AML-193 (cell line): ENCODE results near the gene ADAMTS16.

Experiments
- DNase-seq, 2 experiments: peaks; one replicate each; lab custom pipeline; 2025; lab: John Stamatoyannopoulos, UW

The ADAMTS16 gene

DNA sequence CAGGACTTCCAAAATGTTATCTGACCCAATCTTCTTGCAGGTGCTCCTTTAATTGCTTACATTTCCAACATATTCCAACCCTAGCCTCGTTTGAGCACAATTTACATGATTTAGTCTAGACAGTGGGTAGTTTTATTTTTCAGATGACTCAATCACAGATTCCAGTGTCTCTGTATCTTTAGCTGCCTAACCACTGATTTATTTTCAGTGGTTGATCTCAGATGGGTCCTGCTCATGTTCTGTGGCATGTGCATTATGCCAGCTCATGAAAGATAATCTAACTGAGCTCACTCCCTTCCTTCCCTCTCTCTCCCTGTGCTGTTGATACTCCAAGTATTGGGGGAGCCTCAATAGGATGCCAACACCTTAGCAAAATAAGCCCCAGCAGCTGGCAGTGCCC is 176.2 kb downstream of the ADAMTS16 start:
- no peak for DNase-seq

DNA sequence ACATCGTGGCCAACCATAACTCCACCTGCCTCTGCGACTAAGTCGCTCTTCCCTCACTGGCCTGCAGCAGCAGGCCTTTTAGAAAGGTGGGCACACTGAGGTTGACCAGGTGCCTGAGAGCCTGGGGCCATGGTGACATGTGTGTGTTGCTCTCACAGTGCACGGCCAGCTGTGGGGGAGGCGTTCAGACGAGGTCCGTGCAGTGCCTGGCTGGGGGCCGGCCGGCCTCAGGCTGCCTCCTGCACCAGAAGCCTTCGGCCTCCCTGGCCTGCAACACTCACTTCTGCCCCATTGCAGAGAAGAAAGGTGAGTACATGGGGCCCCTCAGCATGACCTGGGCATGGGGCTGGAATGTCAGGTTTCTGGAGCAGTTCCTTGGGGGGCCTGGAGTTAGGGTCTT is 177.8 kb downstream of the ADAMTS16 start:
- no peak for DNase-seq

DNA sequence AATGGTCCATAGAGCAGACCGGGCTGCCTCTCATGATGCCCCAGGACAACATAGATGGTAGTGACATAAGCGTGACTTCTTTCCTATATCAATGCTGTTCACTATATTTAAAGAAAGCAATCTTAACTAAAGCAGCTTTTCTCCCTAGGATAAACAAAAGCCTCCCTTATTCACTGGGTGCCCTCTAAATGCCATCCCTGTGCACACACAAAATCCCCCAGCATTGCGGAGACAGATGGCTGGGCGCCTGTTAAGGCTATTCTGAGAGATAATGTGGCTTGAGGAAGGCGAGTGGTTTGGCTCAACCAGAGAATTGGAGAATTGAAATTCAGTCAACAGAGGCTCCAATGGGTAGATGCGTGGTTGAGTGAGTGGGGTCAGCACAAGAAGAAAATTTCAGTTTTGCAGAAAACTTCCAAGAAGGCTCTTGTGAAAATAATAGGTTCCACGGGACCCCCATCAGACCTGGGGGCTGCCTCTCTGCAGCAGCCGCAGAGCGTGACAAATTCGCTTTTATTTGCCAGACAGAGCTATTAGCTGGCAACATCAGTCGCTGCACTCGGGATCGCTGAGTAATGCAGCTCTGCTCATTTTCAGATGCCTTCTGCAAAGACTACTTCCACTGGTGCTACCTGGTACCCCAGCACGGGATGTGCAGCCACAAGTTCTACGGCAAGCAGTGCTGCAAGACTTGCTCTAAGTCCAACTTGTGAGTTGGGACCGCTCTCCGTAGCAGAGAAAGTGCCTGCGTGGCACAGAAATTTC is 178.5 kb downstream of the ADAMTS16 start:
- DNase-seq: no peak

DNA sequence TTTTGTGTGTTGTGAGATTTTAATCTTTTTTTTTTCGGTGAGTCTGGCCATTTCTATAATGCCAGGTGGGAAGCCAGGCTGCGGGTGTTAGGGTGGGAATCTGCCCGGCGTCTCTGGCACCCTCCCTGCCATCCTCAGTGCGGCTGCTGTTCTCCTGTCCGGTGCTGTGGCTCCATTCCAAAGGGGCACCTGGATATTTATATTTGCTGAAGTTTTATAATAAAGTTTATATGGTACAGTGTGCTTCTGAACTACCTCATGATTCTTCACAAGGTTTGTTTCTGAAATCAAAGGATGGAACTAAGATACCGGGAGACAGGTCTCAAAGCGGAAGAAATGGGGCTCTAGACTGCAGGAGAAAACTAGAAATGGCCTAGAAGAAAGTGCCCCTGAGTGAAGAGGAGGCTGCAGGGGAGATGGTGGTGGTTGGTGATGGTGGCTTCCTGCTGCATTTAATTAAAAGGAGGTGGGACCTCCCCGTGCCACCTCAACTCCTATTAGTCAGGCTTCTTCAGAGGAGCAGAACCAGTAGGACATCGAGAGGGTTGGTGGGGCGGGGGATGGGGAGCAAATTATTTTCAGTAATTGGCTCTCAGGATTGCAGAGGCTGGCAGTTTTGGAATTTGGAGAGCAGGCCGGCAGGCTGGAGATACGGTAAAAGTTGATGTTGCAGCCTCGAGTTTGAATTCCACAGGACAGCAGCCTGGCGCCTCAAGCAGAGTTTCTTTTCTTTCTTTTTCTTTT is 180.1 kb downstream of the ADAMTS16 start:
- DNase-seq: no peak

DNA sequence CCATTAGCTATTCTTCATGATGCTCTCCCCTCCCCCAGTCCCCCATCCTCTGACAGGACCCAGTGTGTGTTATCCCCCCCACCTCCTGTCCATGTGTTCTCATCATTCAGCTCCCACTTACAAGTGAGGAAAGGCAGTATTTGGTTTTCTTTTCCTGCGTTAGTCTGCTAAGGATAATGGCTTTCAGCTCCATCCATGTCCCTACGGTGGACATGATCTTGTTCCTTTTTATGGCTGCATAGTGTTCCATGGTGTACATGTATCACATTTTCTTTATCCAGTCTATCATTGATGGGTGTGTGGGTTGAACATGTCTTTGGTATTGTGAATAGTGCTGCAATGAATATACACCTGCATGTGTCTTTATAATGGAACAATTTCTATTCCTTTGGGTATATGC is 181.0 kb downstream of the ADAMTS16 start:
- DNase-seq: no peak

DNA sequence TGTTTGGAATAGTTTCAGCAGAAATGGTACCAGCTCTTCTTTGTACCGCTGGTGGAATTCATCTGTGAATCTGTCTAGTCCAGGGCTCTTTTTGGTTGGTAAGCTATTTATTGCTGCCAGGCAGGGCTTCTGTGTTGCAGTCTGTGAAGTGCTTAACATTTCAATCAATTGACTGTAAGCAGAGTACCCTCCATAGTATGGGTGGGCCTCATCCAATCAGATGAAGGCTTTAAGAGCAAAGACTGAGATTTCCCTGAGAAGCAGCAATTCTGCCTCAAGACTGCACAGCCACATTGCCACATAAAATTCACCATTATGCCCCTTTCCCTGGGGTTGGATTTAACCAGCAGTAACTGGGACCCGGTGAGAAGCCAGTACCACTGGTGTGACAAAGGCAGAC is 183.4 kb downstream of the ADAMTS16 start:
- no peak for DNase-seq

DNA sequence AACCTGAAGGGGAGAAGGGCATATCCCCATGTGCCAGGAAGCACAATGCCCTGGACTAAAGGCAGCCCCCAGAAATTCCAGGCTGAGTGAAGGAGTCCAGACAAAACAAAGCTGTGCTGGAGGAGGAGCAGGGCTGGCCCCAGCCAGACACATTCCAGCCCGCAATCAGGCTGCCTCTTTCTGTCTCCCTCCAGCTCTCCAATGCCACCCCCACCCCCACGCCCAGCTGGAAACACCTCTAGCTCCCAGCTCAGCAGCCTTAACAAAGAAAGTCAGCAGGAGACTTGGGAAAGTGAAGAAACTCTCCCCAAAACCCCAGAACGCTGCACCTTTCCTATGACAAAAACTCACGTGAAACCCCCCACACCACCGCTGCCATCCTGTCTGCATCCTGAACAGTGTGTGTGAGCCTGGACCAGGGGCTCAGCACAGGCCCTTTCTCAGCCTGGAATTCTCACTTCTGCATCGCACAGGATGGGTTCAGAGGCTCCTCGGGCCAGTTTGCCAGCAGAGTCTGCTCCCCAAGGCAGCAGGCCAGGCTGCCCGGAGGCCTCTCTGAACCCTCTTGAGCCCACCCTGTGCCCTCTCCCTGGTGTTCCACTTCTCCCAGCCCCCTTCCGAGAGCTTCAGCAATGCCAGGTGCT is 186.1 kb downstream of the ADAMTS16 start:
- DNase-seq: no peak

DNA sequence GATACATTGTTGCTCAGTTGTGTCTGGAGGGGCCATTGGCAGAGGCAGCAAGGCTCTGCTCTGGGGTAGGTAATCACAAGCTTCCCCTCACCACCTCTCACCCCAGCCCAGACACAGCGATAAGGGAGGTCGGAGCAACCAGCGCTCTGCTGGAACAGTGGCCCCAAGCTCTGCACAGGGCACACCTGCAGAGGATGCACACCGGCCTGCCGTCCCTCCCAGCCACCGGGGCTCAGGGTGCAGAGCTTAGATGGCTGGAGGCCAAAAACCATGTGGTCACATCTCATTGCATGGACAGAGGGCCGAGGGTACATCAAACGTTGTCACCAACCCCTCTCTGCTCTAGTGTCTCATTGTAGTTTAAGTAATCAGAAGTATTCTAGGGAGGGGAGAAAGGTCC is 187.0 kb downstream of the ADAMTS16 start:
- DNase-seq: no peak

DNA sequence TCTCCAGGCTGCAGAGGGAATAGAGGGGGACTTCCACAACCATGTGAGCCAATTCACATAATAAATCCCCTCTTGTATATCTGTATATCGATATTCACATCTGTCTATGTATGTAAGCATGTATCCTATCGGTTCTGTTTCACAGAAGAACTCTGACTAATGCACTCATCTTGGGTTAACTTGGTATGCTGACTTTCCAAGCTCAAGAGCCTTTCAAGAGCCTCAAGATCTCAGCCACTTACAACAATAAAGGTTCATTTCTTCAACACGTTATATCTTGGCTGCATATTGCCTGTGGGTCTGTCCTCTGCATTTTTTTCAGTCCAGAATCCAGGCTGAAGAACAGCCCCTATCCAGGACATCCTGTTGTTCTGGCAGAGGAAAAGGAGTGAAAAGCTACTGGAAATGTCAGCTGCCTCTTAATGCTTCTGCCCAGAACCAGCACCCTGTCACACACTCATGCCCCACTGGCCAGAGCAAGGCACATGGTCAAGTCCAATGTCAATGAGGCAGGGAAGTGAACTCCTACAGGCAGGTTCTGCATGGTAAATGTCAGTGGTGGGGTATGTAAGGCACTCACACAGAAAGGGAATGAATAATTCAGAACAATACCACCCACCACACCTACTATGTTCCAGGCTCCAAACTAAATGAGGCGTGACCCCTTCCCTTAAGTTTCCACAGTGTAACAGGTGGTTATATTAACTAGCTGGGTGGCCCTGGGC is 190.8 kb downstream of the ADAMTS16 start:
- no peak for DNase-seq

DNA sequence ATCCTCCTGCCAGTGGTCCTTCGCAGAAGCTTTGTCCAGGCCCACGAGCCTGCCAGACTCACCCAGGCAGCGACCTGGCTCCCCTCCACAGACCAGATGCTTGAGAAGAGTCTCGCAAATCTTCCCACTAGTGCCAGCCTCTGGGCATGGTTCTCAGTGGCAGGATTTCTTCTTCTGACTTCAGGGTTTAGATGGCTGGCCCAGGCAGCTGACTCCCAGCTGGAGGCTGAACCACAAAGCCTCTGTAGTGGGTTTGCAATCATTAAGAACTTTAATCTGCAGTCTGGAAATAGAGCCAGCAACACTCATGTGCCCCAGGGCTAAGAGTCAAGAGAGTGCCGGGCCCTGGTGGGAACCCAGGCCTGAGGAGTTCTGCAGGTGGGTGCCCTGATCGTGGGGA is 191.7 kb downstream of the ADAMTS16 start:
- DNase-seq: no peak

DNA sequence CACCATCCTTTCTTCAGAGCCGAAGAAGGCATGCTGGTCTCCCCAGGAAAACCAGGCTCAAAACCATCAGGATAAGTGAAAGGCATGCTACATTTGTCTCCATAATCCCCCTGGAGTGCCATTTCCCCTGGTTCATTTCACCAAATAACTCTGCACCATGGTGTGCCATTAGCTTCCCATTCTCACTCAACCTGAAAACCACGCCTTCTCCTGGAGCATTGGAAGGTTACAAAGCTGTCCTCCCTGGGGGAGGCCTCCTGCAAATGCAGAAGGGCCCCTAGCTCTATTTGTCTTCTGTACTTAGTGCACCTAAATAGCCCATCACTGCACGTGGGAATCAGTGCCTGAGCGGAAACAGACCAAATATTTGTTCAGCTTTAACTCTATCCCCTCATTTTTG is 192.2 kb downstream of the ADAMTS16 start:
- no peak for DNase-seq

DNA sequence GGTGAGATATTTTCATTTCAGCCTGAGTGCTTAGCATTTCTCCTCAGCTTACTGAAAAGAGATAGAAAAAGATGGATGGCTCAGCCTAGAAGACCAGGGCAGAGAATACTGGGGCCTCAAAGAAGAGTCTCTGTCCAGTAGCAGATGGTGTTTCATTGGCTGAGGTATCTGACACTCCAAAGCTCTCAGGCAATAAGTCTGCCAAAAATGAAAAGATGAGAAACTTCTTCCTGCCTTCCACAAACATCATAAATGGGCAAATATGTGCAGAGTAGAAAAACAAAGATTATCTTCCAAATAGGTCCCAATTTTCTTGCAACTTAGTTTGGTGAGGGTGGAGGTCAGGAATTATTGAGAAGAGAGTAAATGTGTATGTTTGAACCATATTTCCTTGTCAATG is 195.0 kb downstream of the ADAMTS16 start:
- no peak for DNase-seq

DNA sequence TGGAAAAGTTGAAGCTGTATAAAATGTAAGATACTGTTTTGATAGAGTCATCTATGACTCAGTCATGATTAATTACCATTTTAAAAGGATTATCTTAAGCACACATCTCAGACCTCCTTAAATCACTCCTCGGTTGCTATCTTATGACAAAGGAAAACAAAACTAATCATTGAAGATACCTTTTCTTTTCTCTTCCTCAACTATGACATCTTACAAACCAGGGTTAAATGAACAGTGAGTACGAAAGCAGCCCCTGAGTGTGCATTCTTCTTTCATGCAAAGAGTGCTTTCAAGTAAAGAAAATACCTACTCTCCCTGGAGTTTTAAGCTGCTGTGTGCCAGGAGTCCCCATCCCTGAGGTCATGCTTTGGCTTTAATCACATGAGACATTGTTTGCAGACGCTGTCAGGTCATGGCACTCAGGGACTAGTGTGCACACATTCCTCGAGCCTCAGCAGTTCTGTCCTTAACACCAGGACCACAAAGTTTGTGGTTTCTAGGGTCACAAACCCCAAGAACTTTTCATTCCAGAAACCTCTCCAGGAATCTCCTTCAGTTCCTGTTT is 195.7 kb downstream of the ADAMTS16 start:
- DNase-seq: no peak

DNA sequence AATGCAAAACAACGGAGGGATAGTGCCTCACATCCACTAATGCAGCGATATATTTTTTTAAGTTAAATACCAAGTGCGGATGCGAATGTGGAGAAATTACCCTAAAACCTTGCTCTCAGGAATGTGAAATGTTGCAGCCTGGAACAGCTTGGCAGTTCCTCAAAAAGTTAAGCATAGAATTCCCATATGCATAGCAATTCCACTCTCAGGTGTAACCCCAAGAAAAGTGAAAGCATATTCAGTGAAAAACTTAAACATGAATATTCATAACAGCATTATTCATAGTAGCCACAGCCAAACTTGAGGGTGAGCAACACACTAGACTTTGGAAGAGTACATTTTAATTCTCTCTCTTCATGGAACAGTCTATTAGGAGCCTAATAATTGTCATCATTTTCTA is 199.1 kb downstream of the ADAMTS16 start:
- DNase-seq: no peak

DNA sequence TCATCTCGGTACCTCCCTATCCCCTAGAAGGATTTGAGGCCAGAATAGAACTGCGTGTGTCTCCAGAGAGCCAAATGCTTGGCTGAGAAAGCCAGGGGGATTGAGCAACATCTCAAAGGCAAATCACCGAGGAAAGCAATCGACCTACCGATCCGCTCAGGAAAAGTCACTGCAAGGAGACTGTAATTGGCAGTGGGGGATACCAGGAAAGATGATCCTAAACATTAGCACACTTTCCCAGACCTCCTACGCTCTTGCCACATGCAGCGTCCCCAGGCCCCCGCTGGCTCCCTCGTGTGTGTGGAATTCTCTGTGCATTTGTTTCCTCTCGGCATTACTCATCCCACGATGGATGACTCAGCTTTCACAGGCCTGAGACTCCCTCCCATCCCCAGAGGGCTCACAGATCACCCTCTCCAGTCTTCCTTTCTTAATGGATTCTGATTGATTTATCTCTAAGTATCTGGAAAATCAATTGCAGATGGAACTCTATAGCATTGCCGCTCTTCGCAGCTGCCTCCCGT is 200.1 kb downstream of the ADAMTS16 start:
- DNase-seq: no peak

DNA sequence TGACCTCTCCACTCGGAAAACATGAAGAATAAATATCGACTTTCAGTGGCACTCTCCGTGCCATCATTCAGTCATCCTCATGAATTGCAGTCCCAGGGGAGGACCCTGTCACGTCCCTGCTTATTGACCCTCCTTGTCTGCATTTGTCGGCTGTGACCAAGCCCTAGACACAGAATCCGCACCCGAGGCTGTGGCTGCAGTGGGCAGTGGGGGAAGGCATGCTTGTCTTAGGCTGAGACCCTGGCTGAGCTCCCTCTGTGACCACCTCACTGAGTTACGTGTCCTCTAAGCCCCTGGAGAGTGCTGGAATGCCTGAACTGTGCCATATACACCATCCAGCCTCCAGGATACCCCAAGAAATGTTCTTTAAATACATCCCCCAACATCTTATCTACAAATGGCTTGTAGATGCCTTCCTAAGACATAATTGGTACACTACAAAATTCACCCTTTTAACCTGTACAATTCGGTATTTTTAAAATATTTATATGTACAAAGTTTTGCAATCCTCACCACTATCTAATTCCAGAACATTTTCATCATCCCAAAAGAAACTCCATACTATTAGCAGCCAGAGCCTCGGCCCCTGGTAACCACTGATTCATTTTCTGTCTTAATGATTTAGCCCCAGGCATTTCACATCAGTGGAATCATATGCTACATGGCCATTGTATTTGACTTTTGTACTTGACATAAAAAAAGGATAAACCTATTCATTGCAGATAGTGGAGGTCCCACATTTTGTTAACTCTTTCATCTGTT is 201.6 kb downstream of the ADAMTS16 start:
- DNase-seq: no peak

DNA sequence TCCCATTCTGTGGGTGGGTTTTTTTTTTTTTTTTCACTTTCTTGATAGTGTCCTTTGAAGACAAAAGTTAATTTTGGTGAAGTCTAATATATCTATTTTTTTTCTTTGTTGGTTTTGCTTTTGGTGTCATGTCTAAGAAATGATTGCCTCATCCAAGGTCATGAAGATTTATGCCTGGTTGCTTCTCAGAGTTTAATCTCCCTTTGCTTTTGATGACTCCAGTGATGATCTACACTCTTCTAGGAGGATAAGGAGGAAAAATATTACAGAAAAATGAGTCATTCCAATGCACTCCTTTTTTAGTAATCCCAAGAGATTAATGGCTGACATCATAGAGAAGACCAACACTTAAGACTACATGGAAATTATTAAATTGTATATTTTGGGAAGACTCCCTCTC is 202.7 kb downstream of the ADAMTS16 start:
- no peak for DNase-seq

DNA sequence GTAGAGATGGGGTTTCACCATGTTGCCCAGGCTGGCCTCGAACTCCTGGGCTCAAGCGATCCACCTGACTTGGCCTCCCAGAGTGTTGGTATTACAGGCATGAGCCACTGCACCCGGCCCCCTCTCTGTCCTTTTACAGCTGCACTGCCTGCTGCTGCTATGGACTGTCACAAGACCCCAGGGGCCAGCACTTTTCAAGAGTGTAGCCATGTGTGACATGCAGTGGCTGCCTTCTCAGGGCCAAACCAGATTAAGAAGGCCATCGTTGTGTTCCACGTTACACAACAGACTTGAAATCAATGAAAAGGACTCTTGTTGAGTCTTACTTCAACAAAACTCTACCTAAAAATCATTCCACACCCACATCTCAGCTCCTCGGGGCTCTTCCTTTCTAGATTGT is 203.4 kb downstream of the ADAMTS16 start:
- no peak for DNase-seq

DNA sequence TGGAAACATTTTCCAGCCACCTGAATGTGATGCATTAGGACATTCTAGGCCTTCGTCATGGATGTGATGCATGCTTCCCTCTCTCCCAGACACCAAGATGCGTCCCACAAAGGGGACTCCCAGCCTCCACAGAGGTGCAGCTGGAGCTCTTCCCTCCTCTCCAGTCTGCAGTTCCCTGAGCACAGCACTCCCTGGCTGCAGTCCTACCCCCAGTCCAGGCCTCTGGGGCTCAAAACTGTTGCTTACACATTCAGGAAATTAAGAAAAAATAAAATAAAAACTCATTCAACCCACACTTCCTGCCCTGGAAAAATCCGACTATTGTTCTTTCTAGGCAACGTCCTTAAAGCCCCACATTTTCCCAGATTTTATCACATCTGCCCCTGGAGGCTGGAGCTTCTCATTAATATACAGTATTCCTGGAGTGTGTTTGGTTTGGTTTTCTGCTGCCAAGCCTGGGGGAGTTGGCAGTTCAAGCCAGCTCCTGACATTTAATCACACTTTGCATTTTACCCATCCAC is 204.0 kb downstream of the ADAMTS16 start:
- no peak for DNase-seq

DNA sequence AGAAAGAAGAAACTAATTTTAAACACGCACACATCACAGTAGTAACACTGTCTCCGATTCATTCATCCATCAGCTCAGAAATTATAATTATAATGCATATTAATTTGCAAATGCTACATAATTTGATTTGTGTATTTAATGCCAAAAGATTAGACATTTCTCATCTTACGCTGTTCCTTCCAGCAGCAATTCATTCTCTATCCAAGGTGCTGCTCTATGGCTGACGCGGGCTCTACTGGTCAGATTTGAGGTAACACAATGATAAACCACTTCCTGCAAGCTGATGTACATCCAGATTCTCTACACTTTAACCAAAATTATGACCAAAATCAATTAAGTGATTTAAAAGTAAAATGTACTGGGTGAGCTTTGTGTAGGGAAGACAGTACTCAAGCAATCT is 204.5 kb downstream of the ADAMTS16 start:
- DNase-seq: no peak

DNA sequence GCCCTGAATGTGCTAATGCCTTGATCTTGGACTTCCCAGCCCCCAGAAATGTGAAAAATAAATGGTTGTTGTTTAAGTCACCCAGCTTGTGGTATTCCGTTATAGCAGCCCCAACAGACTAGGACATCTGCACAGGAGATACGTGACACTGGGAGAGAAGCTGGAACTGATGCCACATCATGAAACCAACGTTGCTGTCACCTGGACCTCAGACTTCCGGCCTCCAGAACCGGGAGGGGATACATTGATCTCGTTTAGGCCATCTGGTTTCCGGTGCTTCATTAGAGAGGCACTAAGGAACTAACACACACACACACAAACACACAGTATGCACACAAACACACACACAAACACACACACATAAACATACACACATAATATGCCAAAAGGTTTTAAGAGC is 207.3 kb downstream of the ADAMTS16 start:
- no peak for DNase-seq
